ENCODE results near the gene NSA2. TPM values are rescaled to one million over a fixed set of nuclear protein-coding genes. Genes with fewer than 3 reads are reported as not detected.

NSA2 gene
- total and polyA plus RNA-seq, 9 of the 15 experiments (the other 6 are each of a cell fraction or from before 2014, with no cell fraction given): 60.2 to 246 (median 183) TPM

DNA sequence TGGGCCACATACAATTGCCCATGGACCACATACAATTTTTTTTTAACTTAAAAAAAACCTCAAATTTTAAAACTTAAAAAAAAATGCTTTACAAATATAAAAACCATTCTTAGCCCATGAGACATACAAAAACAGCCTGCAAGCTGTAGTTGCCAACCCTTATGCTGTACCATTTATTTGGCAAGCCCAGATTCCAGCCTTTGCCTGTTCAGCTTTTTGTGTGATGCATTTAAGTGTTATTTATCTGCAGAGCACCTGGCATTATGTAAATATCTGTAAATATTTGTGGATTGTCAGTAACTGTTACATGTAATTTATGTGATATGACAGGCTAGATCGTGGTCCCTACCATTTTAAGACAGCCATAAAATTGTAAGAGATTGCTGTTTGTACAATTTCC, 49.5 kb upstream of the NSA2 start (continued):
- TF ChIP-seq, protein P1, sequence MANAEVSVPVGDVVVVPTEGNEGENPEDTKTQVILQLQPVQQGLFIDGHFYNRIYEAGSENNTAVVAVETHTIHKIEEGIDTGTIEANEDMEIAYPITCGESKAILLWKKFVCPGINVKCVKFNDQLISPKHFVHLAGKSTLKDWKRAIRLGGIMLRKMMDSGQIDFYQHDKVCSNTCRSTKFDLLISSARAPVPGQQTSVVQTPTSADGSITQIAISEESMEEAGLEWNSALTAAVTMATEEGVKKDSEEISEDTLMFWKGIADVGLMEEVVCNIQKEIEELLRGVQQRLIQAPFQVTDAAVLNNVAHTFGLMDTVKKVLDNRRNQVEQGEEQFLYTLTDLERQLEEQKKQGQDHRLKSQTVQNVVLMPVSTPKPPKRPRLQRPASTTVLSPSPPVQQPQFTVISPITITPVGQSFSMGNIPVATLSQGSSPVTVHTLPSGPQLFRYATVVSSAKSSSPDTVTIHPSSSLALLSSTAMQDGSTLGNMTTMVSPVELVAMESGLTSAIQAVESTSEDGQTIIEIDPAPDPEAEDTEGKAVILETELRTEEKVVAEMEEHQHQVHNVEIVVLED (CRISPR knock-in tag; IDR thresholded peaks at IDR 0.05): no peak
- no peak for TF ChIP-seq ZNF431 (CRISPR knock-in tag; IDR thresholded peaks at IDR 0.05)
- TF ChIP-seq ZNF23 (CRISPR knock-in tag; IDR thresholded peaks at IDR 0.05): no peak
- no peak for TF ChIP-seq POU5F1 (IDR thresholded peaks at IDR 0.05; ENCODE audit: borderline replicate concordance, low read depth, low read length, partially characterized antibody)
- TF ChIP-seq CREBBP (IDR thresholded peaks at IDR 0.05; ENCODE audit: low read depth, low read length): no peak
- TF ChIP-seq GTF3C2 (IDR thresholded peaks at IDR 0.05; ENCODE audit: borderline replicate concordance, extremely low read depth, insufficient read length): no peak

- no peak overlapping the region for H3K4me3 ChIP-seq
- no peaks in the 10 kb centered on the region for H3K79me2 ChIP-seq (ENCODE audit: control insufficient read depth, insufficient read depth, low read length)
- H3K27ac ChIP-seq (ENCODE audit: extremely low read depth, low read depth, low read length): no peak overlapping the region
- no peak overlapping the region for H3K9ac ChIP-seq (ENCODE audit: insufficient read depth in 1 of 2, low read depth in 2 of 2, low read length in 2 of 2)
- DNase-seq (ENCODE audit: extremely low read depth in 1 of 4, low spot score in 3 of 4): no peak
- no peaks in the 10 kb centered on the region for H3K4me1 ChIP-seq (replicated peaks in 1 of 2; ENCODE audit: control insufficient read depth in 2 of 2, insufficient read depth in 2 of 2, low read length in 2 of 2)
- FAIRE-seq: no peak
- CTCF ChIA-PET (ENCODE audit: low intra/inter-chr PET ratio): no interaction called here
- H3K27me3 ChIP-seq (ENCODE audit: control insufficient read depth in 2 of 2, insufficient read depth in 2 of 2, low read length in 2 of 2): no peaks in the 10 kb centered on the region
- no peak overlapping the region for H2AFZ ChIP-seq (ENCODE audit: low read depth, low read length)
- BruUV-seq (replicated peaks): no TSS peak
- no peaks in the 10 kb centered on the region for H3K9me1 ChIP-seq (ENCODE audit: control insufficient read depth, insufficient read depth, low read length)
- no peak overlapping the region for H3K4me2 ChIP-seq (ENCODE audit: insufficient read depth, low read length)
- H3K36me3 ChIP-seq (ENCODE audit: control insufficient read depth, insufficient read depth, low read length): peaks cover 86% of the 10 kb centered on the region
- H3K9me3 ChIP-seq (replicated peaks; ENCODE audit: control insufficient read depth, insufficient read depth, low read depth, low read length): no peaks in the 10 kb centered on the region
- POLR2A ChIA-PET: no interaction called here
- no peaks in the 10 kb centered on the region for H4K20me1 ChIP-seq (replicated peaks; ENCODE audit: control insufficient read depth, insufficient read depth, low read length)
- in situ Hi-C loops (cut with MboI) (no loop called here), intact Hi-C loops (cut with micrococcal nuclease) (no loop called here)
- no peak for ATAC-seq
- WGBS (ENCODE audit: insufficient coverage, low coverage, missing lambda C conversion rate): 81% methylated on average over 1 of the region's 1 CpG
- TF ChIP-seq CBX3 (IDR thresholded peaks at IDR 0.05; ENCODE audit: borderline replicate concordance in 1 of 2, low read length in 2 of 2) (no peak), POLR2A (conservative IDR thresholded peaks at IDR 0.05) (no peak), POLR3G (IDR thresholded peaks at IDR 0.05; ENCODE audit: extremely low read depth, insufficient read length, insufficient replicate concordance) (no peak), ZNF511 (CRISPR knock-in tag; IDR thresholded peaks at IDR 0.05) (no peak), ZNF785 (CRISPR knock-in tag; IDR thresholded peaks at IDR 0.05) (no peak), ZNF124 (CRISPR knock-in tag; IDR thresholded peaks at IDR 0.05) (no peak), MED1 (CRISPR knock-in tag; IDR thresholded peaks at IDR 0.05; ENCODE audit: borderline replicate concordance) (no peak), ZNF589 (CRISPR knock-in tag; IDR thresholded peaks at IDR 0.05; ENCODE audit: low read depth) (no peak)
Measured at GRCh38 chr5:74722271-74722670, 44.8 kb upstream of the NSA2 start.

All from K562 (cell line).